GM12891 (cell line): ENCODE results near the gene IFI16.

Experiments
- PAX5 ChIP-seq: IDR thresholded peaks from 2 replicates; pipeline ENCODE4 v1.6.1; 2011; ENCODE audit warnings: low read length, moderate library complexity, mild to moderate bottlenecking; ENCODE audit not compliant: insufficient read depth, severe bottlenecking
- POLR2A ChIP-seq: IDR thresholded peaks from 2 replicates; pipeline ENCODE4 v1.6.1; 2011; ENCODE audit warnings: low read depth, low read length, control low read depth
- POLR2AphosphoS5 ChIP-seq: IDR thresholded peaks from 2 replicates; pipeline ENCODE4 v1.6.1; 2011; ENCODE audit warnings: low read depth, low read length, control low read depth
- POU2F2 ChIP-seq: IDR thresholded peaks from 2 replicates; pipeline ENCODE4 v1.6.1; 2011; ENCODE audit warnings: low read depth, mild to moderate bottlenecking, control low read depth, low read length, moderate library complexity
- SPI1 ChIP-seq: IDR thresholded peaks from 2 replicates; pipeline ENCODE4 v1.6.1; 2011; ENCODE audit warnings: low read depth, low read length, control low read depth
- TAF1 ChIP-seq: IDR thresholded peaks from 2 replicates; pipeline ENCODE4 v1.6.1; 2011; ENCODE audit warnings: low read depth, low read length, control low read depth

DNA sequence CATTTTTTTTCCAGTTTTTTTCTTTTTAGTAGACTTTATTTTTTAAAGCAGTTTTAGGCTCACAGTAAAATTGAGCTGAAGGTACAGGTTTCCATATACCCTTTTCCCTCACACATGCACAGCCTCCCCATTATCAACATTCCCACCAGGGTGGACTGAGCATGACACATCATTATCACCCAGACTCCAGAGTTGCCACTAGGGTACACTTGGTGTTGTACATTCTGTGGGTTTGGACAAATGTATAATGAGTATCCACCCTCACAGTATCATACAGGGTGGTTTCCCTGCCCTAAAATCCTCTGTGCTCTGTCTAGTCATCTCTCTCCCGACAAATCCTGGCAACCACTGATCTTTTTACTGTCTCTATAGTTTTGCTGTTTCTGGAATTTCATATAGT lies 69.8 kb downstream of the IFI16 start:
- TF ChIP-seq POLR2A (no peak), SPI1 (no peak), POLR2AphosphoS5 (no peak), POU2F2 (no peak), TAF1 (no peak), PAX5 (no peak)
